Spinal cord (tissue), 10 donors: Measurements from ENCODE around the gene ASB6. TPM values are rescaled to one million over a fixed set of nuclear protein-coding genes. Genes with fewer than 3 reads are reported as not detected.

ENCODE experiments used
- DNase-seq, 6 donors: peaks; one replicate each; pipeline versions ENCODE4 v3.0.0 to v3.0.0-alpha.2; 2013 to 2015; ENCODE audit warnings: low spot score in 6 of 6, low read depth in 4 of 6
- H3K27ac ChIP-seq: one replicate; pipeline ENCODE4 v1.5.1; 2013; ENCODE audit warnings: low read depth, low read length, control low read depth
- H3K27me3 ChIP-seq: one replicate; pipeline ENCODE4 v1.6.1; 2013; ENCODE audit warnings: low read length; ENCODE audit not compliant: control insufficient read depth, insufficient read depth
- H3K36me3 ChIP-seq: one replicate; pipeline ENCODE4 v1.6.1; 2013; ENCODE audit warnings: low read length; ENCODE audit not compliant: control insufficient read depth, insufficient read depth
- H3K4me1 ChIP-seq: one replicate; pipeline ENCODE4 v1.6.1; 2013; ENCODE audit warnings: low read length; ENCODE audit not compliant: control insufficient read depth, insufficient read depth
- H3K4me3 ChIP-seq: one replicate; pipeline ENCODE4 v1.5.1; 2013; ENCODE audit warnings: low read depth, low read length, control low read depth
- H3K9me3 ChIP-seq: one replicate; pipeline ENCODE4 v1.6.1; 2013; ENCODE audit warnings: low read length; ENCODE audit not compliant: control insufficient read depth, insufficient read depth
- WGBS: methylation state at CpG from one replicate; pipeline ENCODE4 v1.1.5; 2013; ENCODE audit warnings: missing lambda C conversion rate; ENCODE audit not compliant: insufficient coverage; 5-methylcytosine and 5-hydroxymethylcytosine counted together
- polyA plus RNA-seq, 2 donors: library from polyadenylated mRNA; unstranded; fragments of 120-200 nt; gene quantifications; one replicate each; pipeline ENCODE4 v1.2.1, GENCODE V29; 2013; ENCODE audit not compliant: insufficient read length in 2 of 2
- total RNA-seq, 2 donors: library from RNA; depleted of rRNA in 1 of 2; stranded (reverse); fragments of 120-200 nt in 1 of 2; fragments of >200 nt in 1 of 2; gene quantifications; one replicate each; pipeline versions ENCODE4 v1.2.3 to v1.2.4, GENCODE V29; 2013 to 2014
- donor health status: healthy.

Gene ASB6
- total and polyA plus RNA-seq, 4 donors, result 12.3 to 33.4 (median 21.1) TPM

DNA sequence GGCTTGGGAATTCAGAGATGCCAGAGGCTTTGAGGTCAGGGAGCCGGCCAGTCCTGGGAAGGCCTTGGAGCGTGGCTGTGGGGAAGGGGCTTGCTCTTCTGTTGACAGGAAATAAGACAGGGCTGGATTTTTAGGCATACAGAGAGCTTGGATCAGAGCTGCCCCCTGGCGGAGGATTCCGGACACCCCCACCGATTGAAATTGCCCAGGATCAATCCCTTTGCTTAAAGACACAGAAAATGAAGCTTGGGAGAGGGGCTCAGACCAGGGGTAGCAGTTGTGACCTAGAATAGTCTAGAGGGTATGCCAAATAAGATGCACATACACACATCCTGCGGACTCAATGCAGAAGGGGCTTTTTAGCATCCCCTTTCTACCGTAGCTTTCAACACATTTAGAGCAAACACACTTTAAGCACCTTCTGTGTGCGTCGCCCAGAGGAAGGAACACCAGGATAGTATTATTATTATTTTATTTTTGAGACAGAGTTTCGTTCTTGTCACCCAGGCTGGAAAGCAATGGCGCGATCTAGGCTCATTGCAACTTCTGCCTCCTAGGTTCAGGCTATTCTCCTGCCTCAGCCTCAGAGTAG lies 17.7 kb downstream of the ASB6 start:
- no peaks in the 10 kb centered on the region for H3K9me3 ChIP-seq
- peaks cover 7% of the 10 kb centered on the region for H3K36me3 ChIP-seq
- no peak overlapping the region for H3K27ac ChIP-seq
- peaks cover 6% of the 10 kb centered on the region for H3K27me3 ChIP-seq
- H3K4me1 ChIP-seq, result peaks cover 48% of the 10 kb centered on the region
- H3K4me3 ChIP-seq, result no peak overlapping the region
- DNase-seq, result peak in 1 of 6 donors; percentile 68
- 42% methylated on average over 7 of the region's 12 CpGs for WGBS

DNA sequence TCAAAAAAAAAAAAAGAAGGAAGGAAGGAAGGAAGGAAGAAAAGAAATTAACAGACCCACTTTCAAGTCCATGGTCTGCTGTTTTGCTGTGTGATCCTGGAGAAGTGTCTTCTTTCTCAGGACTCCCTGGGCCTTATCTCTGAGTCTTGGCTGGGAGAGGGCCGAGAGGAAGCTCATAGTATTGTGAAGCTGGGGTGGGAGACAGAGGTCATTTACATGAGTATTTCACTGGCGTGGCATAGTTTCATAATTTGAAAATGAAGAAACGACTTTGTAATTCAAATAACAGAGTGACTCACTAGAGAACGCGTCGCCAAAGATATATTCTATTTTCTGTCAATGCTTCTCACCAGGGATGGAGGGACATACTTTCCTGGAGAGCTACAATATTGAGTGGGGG lies 18.6 kb downstream of the ASB6 start:
- 83% methylated on average over 2 of the region's 6 CpGs for WGBS
- Histone ChIP-seq H3K4me1 (peaks cover 44% of the 10 kb centered on the region), H3K36me3 (peaks cover 2% of the 10 kb centered on the region), H3K27me3 (peaks cover 6% of the 10 kb centered on the region), H3K4me3 (no peak overlapping the region), H3K9me3 (no peaks in the 10 kb centered on the region), H3K27ac (no peak overlapping the region)
- DNase-seq, result no peak

DNA sequence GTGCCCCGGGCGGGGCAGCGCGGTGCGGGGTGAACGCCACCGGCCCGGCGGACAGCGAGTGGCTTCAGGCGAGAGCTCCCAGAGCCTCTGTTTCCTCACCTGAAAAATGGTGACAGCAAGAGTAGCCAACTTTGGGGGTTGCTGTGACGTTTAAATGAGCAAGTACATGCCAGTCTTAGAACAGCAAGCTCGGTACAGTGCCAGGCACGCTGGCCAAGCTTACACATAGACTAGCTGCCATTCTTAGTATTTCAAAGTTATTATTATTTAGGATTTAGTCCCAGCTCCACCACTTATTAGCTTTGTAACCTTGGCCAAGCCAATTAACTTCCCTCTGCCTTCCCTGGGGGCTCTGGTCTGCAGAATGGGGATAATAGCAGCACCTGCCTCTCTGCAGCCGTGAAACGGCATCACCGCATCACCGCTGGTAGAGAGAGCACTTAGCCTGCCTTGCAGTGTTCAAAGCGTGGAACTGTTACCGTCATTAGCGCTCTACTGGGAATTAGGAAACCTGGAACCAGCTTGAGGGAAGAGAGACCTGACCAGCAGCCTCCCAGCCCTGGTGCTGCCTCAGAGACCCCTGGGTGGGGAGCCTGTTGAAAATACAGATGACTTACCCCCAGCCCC lies 21.2 kb downstream of the ASB6 start, which contains the start of gene C9orf50:
Gene C9orf50, minus strand, starts transcription at position 433 of the 627 bp plus-strand sequence. CDS start 527 bp downstream, outside the sequence.
- WGBS, result 8% methylated on average over 19 of the region's 21 CpGs
- H3K27ac ChIP-seq, result no peak within 1 kb of the TSS
- peaks cover 6% of the 10 kb centered on the region for H3K27me3 ChIP-seq
- peaks cover 25% of the 10 kb centered on the region for H3K4me1 ChIP-seq
- peak within 1 kb of the TSS; percentile 33 for H3K4me3 ChIP-seq
- H3K9me3 ChIP-seq, result no peaks in the 10 kb centered on the region
- no peaks in the 10 kb centered on the region for H3K36me3 ChIP-seq
- peak in 1 of 6 donors; percentile 73 for DNase-seq

DNA sequence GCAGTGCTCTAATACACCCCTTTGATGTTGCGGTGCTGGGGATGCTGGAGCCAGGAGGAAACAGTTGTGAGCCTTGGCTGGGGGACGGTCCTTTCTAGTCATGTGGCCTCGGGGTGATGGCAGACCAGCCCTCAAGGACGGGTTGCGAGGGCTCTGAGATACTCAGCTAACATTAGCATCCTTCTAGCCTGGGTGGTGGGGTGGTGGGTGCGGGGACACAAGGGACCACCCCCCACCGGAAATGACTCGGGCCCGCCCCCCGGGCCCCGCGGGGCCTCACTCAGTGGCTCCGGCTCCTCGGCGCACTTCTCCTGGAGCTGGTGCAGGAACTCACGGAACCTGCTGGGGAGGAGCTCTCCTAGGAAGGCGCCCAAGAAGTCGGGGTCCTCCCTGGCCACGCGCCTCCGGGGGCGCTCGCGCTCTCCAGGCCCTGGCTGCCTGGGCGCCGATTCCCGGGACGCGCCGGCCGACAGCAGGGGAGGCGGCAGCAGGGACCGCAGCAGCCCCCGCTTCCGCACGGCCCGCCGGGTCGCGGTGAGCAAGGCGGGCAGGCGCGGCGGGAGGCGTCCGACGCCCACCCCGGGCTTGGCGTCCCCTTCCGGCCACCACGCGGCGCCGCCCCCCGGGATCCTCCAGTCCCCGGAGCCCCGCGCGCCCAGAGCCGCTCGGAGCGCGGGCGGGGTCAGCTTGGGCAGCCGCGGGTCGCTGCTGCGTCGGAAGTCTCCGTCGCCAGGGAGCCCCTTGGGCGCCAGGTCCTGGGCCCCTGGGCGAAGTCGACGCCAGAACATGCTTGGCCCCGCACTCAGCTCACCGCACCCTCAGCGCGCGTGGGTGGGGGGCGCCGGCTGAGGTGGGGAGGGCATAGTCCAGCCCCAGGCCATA lies 21.9 kb downstream of the ASB6 start:
- Histone ChIP-seq H3K27me3 (peaks cover 6% of the 10 kb centered on the region), H3K4me3 (peak overlapping the region; percentile 33), H3K4me1 (peaks cover 25% of the 10 kb centered on the region), H3K27ac (no peak overlapping the region), H3K9me3 (no peaks in the 10 kb centered on the region), H3K36me3 (no peaks in the 10 kb centered on the region)
- WGBS, result under 1% methylated on average over 79 of the region's 82 CpGs
- DNase-seq, result peak in 2 of 6 donors; percentile 75 to 84

DNA sequence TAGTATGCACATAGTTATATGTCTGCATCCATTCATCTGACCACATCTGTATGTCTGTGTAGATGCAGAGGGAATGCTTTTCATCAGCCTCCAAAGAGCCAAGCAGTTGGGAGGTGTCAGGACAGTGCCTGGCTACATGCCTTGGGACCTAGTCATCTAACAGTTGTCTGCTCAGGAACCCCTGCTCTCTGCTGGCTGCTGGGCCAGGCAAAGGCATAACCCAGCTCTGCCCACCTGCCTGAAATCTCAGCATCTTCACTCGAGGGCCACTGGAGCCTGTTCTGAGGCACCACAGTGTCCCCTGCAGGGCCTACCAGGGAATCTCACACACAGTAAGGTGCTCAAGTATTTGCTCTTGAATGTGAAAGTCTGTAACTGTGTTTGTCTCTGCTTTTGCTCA lies 24.8 kb downstream of the ASB6 start:
- H3K27me3 ChIP-seq, result peaks cover 6% of the 10 kb centered on the region
- no peak for DNase-seq
- H3K36me3 ChIP-seq, result no peaks in the 10 kb centered on the region
- H3K4me3 ChIP-seq, result no peak overlapping the region
- H3K4me1 ChIP-seq, result peaks cover 53% of the 10 kb centered on the region
- no peak overlapping the region for H3K27ac ChIP-seq
- WGBS, result 0% methylated on average over 1 of the region's 1 CpG
- H3K9me3 ChIP-seq, result no peaks in the 10 kb centered on the region

DNA sequence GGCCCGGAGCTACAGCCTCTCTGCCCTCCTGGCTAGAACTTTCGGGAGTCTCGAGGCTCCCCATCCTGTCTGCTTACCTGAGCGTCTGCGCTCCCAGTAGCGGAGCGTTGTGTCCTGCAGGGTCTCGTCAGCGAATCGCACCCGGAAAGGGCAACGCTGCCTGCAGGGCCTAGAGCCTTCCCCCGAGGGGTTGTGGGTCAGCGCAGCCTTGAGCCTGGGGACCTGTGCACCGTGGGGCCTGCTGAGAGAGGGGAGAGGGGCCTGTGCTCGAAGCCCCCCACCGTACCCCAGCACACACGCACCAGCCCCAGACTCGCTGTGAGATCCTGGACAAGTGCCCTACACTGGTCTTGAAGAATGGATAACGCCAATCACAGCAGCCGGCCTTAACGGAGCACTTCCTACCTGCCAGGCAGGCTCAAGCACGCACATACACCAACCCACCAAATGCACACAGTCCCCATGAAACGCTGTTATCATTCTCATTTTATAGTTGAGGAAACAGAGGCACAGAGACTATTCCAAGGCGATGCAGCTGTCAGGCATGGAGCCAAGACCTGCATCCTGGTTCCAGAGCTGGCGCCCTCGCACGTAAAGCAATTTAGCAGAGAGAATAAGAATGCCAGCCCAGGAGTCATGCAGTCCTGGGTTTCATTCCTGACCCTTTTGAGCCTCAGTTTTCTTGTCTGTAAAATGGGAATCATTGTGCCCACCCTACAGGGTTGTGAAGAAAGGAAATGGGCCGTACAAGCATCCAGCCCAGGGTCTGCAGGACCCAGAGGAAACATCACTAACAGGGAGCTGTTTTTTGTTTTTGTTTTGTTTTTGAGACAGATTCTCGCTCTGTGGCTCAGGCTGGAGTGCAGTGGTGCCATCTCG lies 26.3 kb downstream of the ASB6 start:
- no peaks in the 10 kb centered on the region for H3K36me3 ChIP-seq
- H3K4me1 ChIP-seq, result peaks cover 61% of the 10 kb centered on the region
- H3K9me3 ChIP-seq, result no peaks in the 10 kb centered on the region
- 83% methylated on average over 28 of the region's 31 CpGs for WGBS
- H3K27ac ChIP-seq, result no peak overlapping the region
- no peak overlapping the region for H3K4me3 ChIP-seq
- no peak for DNase-seq
- peaks cover under 1% of the 10 kb centered on the region for H3K27me3 ChIP-seq

DNA sequence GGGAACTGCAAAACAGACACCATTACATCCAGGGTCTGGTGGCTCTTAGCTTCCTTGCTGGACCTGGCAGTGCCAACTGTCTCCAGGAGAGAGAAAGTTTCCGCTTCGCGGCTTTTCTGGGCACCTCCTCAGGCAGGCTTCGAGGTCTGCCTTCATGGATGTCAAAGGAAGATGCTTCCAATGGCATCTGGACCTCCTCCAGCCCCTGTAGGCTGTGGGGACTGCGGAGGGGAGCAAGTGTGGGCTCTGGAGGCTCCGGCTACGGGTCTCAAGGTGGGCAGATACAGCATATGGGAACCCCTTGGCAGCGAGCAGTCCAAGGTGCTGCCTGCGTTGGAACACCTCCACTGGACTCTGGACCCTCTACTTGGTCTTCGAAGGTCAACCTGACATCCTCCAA lies 27.0 kb downstream of the ASB6 start:
- H3K27ac ChIP-seq, result no peak overlapping the region
- no peak overlapping the region for H3K4me3 ChIP-seq
- H3K36me3 ChIP-seq, result no peaks in the 10 kb centered on the region
- 76% methylated on average over 9 of the region's 10 CpGs for WGBS
- H3K4me1 ChIP-seq, result peaks cover 60% of the 10 kb centered on the region
- DNase-seq, result no peak
- no peaks in the 10 kb centered on the region for H3K9me3 ChIP-seq
- no peaks in the 10 kb centered on the region for H3K27me3 ChIP-seq

DNA sequence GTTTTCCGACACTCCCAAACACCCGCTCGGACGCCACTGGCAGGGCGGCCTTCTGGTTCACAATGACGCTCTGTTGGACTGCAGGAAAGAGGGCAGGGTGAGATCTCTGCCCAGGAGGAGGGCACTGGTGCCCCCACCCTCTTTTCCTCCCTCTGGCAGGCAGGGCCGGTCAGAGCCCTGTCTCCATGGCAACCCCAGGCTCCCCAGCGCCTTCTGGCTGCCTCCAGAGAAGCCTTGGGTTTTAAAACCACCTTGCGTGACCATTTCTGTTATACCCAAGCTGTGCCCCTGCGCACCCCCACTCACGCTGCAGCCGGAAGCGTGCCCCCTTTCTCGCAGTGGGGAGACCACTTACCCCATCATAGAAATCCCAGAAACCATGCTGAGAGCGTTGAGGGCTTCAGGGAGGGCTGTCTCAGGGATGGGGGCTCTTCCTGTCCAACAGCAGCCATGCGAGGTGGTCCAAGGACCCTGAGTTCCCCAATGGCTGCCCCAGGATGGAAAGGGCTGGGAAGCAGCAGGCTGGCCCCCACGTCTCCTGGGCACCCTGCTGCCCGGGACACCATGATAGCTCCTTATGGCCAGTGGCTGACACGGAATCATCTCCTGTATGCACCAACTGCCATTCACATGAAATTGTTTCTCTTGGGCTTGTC lies 28.3 kb downstream of the ASB6 start:
- peak in 5 of 6 donors; percentile 57 to 91 (median 69) for DNase-seq
- 18% methylated on average over 18 of the region's 19 CpGs for WGBS
- peak overlapping the region; percentile 29 for H3K4me3 ChIP-seq
- H3K4me1 ChIP-seq, result peaks cover 65% of the 10 kb centered on the region
- H3K27ac ChIP-seq, result peak overlapping the region; percentile 95
- H3K27me3 ChIP-seq, result peaks cover 2% of the 10 kb centered on the region
- H3K36me3 ChIP-seq, result no peaks in the 10 kb centered on the region
- no peaks in the 10 kb centered on the region for H3K9me3 ChIP-seq
